MV-4-11 (cell line): ENCODE results near the gene ELOVL6.
"Not testable (repeated sequence)": the region's sequence is repeated elsewhere in the genome, so short reads cannot be mapped to it uniquely, and the experiment has no call there.

Source experiments
- DNase-seq: peaks from one replicate; lab custom pipeline; 2025; lab: John Stamatoyannopoulos, UW

ELOVL6 gene

DNA sequence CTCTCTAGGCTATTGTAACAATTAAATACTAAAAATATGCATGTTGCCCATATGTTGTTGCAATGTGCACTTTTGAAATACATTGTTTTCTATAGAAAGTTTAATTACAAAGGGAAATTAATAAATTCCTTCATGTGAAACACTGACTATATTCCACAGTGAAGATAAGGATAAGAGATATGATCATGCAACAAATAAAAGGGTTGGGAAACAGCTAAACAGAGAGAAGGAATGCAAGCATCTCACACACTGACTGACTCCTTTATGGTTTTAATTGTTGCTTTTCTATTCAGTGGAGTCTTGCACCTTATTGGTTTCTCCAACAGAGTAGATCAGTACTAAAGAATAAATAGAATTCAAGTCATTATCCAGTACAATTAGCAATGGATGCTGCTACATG lies 37.8 kb downstream of the ELOVL6 start:
- no peak for DNase-seq

DNA sequence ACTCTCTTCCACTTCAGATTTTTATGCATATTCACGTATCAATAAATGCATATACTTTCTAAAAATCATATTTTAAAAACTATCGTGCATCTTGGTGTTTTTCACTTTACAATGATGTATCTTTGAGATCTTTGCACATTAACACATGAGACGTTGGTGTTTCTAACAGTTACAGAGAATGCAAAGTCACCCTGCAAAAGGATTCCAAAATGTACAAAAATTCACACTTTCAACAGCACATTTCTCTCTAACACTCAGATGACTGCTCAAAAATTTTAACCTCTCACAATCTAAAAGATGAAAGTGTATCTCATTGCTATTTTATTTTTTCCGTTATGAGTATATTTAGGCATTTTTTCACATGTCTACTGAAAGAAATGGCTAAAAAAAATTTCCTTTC lies 38.9 kb downstream of the ELOVL6 start:
- no peak for DNase-seq

DNA sequence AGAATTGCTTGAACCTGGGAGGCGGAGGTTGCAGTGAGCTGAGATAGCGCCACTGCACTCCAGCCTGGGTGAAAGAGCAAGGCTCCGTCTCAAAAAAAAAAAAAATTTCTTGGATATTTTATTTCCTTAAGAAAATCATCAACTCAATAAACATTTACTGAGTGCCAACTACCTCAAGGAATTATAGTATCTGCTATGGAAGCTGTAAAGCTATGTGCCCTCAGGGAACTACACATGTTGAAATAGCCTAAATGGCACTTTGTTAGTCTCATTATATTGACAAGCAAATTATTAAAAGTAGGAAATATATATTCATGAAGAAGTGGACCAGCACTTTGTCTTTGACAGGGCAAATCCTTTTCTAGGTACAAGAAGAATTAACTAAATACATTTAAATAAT lies 40.8 kb downstream of the ELOVL6 start:
- DNase-seq = no peak

DNA sequence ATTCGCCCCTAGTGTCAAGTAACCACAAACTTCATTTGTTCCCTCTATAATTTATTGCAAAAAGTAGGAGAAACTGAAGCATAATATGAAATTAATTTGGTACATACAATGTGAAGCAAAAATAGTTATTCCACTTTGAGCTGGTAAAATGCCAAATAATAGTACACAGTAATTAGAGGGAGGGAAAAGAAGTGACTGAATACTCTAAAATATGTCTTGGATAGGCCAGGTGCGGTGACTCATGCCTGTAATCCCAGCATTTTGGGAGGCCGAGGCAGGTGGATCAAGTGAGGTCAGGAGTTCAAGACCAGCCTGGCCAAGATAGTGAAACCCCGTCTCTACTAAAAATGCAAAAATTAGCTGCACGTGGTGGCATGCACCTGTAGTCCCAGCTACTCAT lies 41.2 kb downstream of the ELOVL6 start:
- DNase-seq = not testable (repeated sequence)

DNA sequence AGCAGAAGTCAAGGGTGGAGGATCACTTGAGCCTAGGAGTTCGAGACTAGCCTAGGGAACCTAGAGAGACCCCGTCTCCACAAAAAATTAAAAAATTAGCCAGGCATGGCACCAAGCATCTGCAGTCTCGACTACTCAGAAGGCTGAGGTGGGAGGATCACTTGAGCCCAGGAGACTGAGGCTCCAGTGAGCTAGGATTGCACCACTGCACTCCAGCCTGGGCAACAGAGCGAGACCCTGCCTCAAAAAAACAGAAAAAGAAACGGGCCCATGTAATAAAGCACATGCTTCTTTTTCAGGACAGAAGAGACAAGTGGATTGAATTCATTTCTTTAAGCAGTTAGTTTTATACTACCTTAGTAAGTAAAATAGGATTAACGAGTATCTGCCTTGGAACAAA lies 42.0 kb downstream of the ELOVL6 start:
- no peak for DNase-seq

DNA sequence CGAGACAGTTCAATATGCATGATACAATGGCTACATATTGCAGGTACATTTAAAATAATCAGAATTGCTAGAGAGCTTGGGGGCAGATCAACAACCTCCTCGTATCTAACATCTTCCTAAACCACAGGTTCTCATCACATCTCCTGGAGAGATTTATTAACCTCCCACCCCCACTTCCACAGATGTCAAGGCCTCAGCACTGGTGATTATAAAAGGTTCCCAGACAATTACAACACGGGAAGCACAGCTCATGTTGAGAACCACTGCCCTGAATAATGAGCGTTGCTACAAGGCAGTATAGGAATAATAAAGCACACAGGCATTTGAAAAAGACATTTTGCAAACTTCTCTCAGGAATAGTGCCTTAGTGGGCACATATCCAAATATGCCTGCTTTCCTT lies 42.8 kb downstream of the ELOVL6 start:
- DNase-seq = peak; percentile 25

DNA sequence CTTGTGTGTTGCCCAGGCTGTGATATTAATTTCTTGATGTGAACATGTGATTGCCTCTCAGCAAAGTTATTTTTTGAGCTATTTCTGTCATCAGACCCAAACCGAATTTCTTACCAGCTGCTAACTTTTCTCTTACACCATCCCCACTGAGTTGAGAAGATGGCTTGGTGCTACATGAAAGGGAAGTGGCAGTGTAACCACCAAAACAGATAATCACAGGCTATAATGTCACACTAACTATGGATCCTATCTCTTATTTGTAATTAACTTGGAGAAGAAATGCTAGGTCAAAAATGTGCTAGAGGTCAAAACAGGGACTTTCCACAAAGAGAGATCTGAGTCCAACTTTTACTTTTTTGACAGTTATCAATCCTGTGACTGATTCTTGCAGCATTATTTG lies 43.8 kb downstream of the ELOVL6 start:
- peak; percentile 54 for DNase-seq

DNA sequence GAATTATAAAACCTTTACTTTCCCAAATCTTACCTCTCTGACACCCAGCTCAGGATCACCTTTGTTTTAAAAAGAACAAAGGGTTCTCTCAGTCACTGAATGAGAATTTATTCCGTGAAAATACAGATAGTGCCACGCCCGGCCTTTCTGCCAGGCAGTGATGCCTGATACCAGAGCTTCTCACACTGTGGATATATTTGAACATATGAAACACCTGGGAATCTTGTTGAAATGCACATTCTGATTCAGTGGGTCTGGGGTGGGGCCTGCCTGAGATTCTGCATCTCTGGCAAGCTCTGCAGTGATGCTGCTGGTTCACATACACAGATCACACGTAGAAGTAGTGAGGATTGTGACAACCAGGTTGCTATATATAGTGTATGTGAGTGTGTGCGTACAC lies 46.0 kb downstream of the ELOVL6 start:
- no peak for DNase-seq

DNA sequence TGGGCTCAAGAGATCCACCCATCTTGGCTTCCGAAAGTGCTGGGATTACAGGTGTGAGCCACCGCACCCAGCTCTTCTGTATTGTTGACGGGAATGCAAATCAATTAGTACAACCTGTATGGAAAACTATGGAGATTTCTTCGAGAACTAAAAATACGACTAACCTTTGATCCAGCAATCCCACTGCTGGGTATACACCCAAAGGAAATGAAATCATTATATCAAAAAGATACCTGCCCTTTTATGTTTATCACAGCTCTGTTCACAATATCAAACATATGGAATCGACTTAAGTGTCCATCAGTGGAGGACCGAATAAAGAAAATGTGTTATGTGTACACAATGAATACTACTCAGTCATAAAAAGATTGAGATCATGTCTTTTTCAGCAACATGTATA lies 49.3 kb downstream of the ELOVL6 start:
- no peak for DNase-seq

DNA sequence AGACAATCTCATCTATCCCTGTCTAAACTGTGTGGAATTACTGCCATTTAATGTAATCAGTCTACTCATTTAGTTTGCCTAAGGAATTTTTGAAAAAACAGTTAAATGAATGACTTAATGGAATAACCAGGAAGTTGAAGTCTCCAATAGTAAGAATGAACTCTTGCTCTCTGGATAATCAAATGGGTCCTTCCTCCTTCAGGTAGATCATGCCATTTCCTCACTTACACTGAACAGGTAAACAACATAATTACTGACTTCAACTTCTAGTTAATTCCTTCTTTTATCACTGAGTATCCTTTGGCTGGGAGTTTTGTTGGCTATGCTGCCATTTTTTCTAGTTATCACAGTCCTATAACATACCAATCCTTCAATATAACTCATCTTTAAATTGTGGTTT lies 56.0 kb downstream of the ELOVL6 start:
- DNase-seq = no peak

DNA sequence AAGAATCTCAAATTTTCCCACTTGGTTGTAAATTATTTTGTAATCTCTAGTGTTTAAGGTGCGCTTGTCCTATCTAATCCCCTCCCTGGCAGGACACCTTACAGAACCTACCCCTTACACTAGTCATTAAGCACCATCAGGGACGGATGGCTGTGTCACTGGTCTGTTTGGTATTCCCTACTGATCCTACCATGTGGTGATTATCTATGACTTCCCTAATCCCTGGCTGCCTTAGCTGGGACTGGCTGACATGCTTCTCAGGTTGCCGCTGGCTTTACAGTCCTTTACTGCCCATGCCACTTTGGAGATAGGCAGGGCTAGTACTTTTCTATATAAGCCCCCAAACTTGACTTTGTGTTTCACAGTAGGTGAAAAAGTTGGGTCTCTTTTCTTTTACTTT lies 58.6 kb downstream of the ELOVL6 start:
- DNase-seq = no peak

DNA sequence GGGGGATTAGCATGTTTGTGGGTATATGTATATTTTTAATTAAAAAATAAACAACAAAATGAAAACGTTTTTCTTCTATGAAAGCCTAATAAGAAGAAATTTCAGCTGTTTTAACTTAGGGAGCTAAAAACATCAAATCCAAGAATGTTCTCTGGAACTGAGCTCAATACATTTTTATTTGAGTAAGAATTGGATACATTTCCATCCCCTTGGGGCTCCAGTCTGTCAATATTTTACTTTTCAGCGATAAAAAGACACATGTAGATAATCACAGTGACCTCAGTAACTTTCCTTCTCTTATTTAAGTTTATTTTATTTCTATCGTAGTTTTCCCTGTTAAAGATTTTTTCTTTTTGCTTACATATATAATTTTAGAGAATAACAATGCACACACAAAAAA lies 59.3 kb downstream of the ELOVL6 start:
- DNase-seq = no peak

DNA sequence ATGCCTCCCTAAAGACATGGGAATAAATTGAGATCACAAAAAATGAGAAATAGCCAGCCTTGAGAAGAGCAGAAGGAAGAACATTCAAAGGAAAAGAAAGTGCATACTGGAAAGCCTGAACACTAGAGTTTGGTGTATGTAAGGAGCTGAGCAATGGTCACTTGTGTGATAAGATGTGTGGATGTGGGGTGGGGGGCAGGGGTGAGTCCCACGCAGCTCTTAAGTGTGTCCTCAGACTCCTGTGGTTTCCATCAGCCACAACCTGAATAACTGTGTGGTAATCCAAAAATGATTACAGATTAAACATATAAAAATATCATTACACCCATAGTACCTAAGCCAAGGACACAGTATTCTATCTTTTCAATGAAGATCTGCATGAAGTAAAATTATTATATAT lies 59.9 kb downstream of the ELOVL6 start:
- no peak for DNase-seq

DNA sequence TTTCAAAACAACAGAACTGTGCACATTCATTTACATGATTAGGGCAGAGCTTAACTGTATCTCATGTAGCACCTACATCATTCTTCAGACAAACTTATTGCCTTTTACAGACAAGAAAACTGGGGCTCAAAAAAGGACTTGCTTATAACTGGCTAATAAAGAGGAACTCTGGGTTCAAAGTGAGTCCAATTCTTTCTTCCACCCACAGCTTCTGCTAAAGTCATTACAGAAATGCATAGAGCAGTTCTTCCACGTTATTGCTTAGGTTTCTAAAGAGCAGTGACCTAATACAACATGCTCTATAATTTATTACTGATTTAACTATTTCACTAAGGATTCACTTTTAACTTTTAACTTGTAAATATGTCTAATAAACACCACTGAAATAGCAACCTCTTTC lies 60.6 kb downstream of the ELOVL6 start:
- no peak for DNase-seq

DNA sequence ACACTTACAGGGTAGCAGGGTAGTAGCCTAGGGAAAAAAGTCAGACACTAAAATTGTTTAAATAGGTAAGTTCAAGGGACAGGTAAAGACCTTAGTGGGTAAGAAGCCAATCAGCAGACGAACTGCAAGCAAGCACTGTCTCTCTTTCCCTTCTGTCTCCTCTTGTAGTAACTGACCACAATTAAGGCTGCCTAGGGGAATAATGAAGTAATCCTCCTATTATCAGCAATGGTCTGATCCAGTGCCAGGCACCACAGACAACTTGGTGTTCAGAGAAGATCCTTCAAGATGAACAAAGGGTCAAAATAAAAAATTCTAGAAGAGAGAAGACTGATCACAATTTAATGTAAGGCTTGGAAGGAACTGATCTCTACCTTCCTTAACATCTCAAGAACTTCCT lies 62.9 kb downstream of the ELOVL6 start:
- no peak for DNase-seq

DNA sequence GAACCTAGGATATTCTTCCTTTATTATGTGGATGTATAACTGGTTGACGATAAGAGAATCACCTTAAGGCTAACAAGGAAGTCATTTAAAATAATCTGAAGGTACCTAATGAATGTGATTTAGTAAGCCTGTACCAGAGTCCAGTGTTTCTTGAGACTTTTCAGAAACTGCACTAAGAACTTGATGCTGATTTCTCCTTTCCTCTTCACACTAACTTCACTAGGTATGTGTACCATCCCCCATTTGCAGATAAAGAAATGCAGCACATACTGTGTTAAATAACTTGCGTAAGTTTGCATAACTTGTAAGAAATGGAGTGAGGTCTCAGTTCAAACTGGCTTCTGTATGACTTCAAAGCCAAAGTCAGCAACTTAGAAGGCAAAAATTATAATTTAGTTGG lies 63.3 kb downstream of the ELOVL6 start:
- no peak for DNase-seq

DNA sequence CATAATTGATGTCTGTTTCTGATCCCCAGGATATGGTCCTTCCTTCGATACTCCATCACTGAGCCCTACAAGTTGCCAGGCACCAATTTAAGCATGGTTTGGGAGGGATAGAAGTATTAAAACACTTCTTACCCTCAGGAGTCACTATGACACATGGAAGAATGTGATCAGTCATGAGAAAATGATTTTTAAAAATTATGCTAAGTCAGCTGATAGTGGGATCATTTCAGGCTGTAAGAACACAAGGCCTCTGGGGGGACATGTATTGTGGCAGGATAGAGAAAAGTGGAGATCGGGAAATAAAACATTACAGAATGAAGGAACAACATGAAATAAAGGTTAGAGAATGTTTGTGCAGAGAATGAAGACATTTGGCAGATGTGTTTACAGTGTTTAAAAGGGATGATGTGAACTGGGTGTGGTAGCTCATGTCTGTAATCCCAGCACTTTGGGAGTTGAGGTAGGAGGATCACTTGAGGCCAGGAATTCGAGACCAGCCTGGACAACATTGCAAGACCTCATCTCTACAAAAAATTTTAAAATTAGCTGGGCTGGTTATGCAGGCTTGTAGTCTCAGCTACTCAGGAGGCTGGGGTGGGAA lies 64.0 kb downstream of the ELOVL6 start:
- no peak for DNase-seq

DNA sequence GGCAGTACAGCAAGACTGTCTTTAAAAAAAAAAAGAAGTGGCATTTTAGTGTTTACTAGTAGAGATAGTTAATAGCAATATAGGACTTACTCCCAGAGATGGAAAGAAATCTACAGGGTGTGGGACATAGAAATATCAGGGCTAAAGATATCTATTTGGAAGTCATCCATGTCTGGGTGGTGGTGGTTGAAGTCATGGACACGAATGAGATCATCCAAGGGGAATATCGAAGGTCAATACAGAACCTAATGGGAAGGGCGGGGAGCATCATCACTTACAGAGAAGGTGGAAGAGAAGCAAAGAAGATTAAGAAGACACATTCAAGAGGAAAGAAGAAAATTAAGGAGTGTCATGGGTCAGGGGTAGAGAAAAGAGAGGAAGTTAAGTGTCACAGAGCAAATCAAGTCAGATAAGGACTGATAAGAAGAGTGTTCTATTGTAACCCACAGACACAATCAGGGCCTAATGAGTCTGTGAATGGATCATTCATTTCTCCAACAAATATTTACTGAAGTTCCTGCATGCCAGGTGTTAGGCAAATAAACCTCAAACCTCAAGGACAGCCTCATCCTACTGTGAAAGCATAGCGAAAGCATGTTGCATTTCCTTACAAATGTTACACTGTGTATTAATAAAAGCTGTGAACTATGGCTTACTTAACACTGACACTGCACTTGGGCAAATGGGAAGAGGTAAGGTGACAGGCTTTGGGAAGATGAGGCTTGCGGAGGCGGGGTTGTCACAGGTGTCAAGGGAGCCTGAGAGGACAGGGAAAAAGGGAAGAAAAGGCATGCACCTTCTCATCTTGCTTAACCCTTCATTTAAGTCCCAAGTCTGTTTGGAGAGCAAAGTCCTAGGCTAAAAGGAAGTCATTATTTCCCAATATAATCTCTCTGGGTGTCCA lies 65.3 kb downstream of the ELOVL6 start:
- DNase-seq = no peak

DNA sequence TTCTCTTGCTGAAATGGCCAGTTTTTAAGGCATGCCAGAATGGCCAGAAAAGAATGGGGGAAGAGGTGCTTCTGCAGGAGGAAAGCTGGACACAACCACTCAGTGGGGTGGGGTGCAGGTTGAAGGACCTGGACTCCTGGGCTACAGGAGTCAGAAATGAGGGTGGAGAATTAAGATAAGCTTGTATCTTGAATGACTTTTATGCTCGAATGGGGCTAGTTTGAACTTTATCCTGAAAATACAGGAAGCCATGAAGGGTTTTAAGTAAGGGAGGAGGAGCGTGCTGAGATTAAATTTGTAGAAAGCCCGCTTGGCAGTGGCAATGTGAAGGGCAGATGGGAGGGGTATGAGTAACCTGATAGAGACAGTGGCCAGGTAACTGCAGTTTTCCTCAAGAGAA lies 66.5 kb downstream of the ELOVL6 start:
- no peak for DNase-seq

DNA sequence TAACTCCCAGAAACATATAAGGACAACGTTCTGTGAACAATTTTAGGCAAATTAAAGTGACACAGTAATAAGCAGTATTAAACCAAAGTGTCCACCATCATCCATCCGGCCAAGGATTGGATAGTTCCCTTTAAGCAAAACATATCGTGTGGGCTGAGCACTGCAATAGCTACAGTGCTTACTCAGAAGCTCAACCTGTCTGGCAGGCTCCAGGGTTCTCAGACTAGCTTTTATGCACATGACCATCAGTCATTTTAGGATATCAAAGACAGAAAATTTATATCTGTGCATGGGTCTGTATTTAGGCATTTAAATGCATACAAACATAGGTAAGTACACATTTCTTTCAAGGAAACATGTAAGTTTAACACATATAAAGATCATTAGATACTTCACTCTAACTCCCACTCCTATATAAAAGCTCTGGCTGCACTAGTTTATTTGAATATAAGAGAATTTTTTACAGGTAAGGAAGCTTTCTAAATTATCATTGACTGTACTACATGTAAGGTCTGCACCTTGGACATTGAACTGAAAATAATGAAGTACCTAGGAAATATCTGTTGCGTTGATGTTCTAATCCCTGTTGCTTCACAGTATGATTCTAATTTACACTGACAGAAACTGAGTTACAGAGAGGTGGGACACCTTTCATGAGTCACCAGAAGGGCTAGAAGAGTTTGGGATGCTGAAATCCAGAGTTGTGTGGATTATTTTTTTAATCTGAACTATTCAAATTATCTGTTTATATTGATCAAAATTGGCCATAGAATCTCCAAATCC lies 67.6 kb downstream of the ELOVL6 start:
- DNase-seq = no peak

DNA sequence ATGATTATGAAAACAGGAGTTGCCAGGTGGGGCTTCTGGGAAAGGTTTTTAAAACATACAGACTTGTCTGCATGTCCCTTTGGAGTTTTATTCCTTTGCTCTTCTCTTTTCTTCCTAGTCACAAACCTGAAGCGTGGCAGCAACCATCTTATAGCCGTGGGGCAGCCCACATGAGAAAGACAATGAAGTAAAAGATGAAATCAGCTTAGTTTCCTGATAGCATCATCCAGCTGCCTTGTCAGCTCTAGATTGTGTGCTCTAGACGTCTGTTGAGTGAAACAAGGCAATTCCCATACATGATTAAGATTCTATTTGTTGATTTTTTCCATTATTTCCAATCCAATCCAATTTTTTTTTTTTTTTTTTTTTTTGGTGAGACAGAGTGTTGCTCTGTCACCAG lies 68.9 kb downstream of the ELOVL6 start:
- DNase-seq = no peak

DNA sequence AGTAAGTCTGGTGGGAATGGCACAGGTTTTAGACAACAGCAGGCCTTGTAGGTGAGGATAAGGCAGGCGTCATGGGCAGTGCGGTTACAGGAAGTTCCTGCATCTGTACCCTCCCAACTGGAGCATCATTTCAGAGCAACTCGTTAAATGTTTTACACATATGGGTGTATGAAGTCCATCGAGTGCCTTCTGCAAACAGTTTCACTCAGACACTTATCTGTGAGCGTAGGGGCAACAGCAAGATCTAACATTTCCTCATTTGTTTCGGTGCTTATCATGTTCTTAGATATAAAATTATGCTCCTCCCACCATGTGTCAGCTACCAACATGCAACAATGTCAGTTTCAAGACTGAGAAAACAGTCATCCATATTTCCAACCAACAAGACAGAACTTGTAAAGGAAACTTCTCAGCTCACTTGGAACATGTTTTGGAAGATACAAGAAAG lies 69.9 kb downstream of the ELOVL6 start:
- DNase-seq = no peak

DNA sequence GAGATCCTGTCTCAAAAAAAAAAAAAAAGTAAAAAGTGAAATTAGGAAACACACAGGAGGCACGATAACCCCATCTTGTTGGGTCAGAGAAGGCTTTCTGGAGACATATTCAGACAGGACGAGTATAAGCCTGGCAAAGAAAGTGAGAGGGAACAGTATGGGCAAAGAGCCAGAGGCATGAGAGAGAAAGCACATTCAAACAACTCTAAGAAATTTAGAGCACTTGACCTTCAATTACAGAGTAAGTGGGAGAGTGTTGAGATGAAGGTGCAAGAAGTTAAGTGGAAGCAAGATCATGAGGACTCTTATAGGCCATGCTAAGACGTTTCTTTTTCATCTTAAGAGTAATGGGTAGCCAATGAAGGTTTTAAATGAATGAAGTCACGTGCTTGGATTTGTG lies 70.4 kb downstream of the ELOVL6 start:
- no peak for DNase-seq
